GM20000 (cell line): ENCODE data around the gene ITIH5.

Source experiments
- DNase-seq: peaks from one replicate; pipeline ENCODE4 v3.0.0; 2012; ENCODE audit warnings: low spot score
- TF ChIP-seq, protein P1 (sequence below): IDR thresholded peaks from 2 replicates; pipeline ENCODE4 v1.5.1; 2012; ENCODE audit warnings: mild to moderate bottlenecking, control low read depth; ENCODE audit errors: extremely low read depth, missing control alignments

ITIH5 gene

DNA sequence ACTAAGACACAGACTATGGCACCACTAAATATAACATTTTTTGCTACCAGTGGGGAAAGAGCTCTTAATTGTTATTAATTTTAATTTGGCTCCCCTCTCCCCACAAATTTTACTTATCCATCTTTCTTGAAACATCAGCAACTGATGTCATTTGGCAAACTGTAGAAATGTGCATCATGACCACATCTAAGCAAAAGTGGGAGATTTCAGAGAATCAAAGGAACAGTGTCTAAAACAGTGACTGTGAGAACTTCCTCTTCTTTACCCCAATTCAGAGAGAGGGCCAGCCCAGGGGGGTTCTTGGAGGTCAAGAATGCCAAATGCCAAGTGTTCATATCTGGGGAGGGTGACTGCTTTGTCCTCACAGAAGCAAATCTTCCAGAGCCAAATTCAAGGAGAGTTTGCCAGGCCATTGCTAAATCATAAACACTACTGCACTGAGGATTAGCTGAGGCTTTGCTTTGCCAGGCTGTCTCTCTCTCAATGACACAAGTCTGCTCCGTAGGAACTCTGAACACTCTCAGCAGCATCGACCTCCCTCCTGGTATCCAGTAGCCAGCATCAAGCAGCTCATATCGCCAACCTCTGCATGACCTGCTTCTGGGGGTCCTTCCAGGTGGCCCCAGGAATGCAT is 65.6 kb downstream of the ITIH5 start:
- TF ChIP-seq, protein P1, sequence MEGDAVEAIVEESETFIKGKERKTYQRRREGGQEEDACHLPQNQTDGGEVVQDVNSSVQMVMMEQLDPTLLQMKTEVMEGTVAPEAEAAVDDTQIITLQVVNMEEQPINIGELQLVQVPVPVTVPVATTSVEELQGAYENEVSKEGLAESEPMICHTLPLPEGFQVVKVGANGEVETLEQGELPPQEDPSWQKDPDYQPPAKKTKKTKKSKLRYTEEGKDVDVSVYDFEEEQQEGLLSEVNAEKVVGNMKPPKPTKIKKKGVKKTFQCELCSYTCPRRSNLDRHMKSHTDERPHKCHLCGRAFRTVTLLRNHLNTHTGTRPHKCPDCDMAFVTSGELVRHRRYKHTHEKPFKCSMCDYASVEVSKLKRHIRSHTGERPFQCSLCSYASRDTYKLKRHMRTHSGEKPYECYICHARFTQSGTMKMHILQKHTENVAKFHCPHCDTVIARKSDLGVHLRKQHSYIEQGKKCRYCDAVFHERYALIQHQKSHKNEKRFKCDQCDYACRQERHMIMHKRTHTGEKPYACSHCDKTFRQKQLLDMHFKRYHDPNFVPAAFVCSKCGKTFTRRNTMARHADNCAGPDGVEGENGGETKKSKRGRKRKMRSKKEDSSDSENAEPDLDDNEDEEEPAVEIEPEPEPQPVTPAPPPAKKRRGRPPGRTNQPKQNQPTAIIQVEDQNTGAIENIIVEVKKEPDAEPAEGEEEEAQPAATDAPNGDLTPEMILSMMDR: no peak
- DNase-seq: no peak

- TF ChIP-seq, protein P1: no peak
- no peak for DNase-seq
These were observed 68.0 kb downstream of the ITIH5 start for GRCh38 chr10:7598771-7599170.

DNA sequence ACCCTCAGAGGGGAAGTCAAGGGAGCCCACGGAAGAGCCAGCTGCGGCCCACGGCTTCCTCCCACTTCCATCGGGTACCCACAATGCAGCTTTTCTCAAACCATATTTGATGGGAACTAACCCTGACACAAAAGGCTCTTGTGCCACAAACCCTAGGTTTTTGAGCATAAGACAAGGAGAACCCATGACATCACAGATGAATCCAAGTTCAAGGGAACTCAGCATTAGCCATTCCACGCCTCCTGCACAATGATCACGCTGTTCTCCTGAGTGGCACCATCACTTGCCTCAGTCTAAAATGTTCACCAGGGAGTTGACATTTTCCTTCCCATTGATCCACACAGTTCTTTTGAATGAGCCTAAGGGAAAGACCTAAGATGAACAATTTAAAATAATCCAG is 70.4 kb downstream of the ITIH5 start:
- TF ChIP-seq, protein P1: no peak
- no peak for DNase-seq

GRCh38 chr10:7593905-7594304 is 72.9 kb downstream of the ITIH5 start:
- TF ChIP-seq, protein P1: no peak
- no peak for DNase-seq

DNA sequence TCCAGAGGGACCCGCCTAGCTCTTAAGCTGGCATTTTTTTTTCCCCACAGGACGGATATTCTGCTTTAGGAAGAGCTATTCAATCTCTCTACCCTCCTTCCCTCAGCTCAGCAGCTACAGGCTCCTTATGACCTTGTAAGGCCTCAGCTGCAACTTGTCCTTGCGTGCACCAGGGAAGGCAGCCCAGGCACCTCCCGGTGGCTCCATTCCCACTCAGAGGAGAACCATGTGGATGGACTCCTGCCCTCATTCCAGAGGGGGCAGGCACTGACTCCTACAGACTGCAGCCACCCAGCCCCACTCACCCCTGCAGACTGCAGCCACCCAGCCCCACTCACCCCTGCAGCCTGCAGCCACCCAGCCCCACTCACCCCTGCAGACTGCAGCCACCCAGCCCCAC is 73.7 kb downstream of the ITIH5 start:
- DNase-seq: no peak
- TF ChIP-seq, protein P1: no peak

GRCh38 chr10:7592627-7593026 is 74.1 kb downstream of the ITIH5 start:
- TF ChIP-seq, protein P1: no peak
- DNase-seq: no peak

GRCh38 chr10:7590271-7590670 is 76.5 kb downstream of the ITIH5 start:
- no peak for DNase-seq
- TF ChIP-seq, protein P1: no peak
